ENCODE data around the gene GPSM1. TPM values are rescaled to one million over a fixed set of nuclear protein-coding genes. Genes with fewer than 3 reads are reported as not detected.

GPSM1 gene
- polyA plus RNA-seq, 1 of the 3 experiments (the other 2 are of a cell fraction) = 26.7 TPM

DNA sequence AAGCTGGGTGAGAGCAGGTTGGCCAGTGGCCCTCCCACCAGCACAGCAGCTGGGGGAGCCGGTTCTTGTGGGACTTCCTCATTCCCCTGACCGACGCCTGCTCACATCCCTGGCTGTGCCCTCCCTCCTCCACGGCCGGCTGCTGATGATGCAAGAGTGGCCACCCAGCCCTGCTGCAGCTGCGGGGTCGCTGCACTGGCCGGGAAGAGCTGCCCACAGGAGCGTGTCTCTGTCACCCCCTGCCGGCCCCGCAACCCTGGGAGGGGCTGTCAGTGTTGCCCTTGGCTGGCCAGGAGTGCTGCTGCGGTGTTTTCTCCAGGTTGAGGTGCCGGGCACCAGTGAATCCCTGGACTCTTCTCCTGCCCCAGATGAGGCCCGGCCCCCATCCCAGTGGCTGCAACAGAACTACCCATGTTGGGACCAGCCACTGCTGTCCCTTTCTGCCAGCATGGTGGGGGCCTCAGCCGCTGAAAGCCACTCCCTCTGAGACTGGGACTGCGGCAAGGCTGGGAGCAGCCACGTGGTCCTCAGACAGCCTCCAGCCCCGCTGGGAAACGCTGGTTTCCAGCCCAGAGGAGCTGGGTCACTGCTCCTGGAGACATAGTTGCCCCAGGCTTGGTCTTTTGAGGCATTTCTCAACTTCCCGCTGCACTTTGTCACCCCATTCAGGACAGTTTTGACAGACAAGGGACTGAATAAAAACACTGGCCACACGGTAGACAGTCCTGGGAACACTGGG, 45.4 kb downstream of the GPSM1 start (continued):
- TF ChIP-seq, protein P1, sequence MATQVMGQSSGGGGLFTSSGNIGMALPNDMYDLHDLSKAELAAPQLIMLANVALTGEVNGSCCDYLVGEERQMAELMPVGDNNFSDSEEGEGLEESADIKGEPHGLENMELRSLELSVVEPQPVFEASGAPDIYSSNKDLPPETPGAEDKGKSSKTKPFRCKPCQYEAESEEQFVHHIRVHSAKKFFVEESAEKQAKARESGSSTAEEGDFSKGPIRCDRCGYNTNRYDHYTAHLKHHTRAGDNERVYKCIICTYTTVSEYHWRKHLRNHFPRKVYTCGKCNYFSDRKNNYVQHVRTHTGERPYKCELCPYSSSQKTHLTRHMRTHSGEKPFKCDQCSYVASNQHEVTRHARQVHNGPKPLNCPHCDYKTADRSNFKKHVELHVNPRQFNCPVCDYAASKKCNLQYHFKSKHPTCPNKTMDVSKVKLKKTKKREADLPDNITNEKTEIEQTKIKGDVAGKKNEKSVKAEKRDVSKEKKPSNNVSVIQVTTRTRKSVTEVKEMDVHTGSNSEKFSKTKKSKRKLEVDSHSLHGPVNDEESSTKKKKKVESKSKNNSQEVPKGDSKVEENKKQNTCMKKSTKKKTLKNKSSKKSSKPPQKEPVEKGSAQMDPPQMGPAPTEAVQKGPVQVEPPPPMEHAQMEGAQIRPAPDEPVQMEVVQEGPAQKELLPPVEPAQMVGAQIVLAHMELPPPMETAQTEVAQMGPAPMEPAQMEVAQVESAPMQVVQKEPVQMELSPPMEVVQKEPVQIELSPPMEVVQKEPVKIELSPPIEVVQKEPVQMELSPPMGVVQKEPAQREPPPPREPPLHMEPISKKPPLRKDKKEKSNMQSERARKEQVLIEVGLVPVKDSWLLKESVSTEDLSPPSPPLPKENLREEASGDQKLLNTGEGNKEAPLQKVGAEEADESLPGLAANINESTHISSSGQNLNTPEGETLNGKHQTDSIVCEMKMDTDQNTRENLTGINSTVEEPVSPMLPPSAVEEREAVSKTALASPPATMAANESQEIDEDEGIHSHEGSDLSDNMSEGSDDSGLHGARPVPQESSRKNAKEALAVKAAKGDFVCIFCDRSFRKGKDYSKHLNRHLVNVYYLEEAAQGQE (IDR thresholded peaks at IDR 0.05; ENCODE audit: low read depth, low read length) = no peak
- no peak for TF ChIP-seq EZH2phosphoT487 (IDR thresholded peaks at IDR 0.05; ENCODE audit: borderline replicate concordance, low read depth)
- no peak for TF ChIP-seq NFIC (IDR thresholded peaks at IDR 0.05; ENCODE audit: borderline replicate concordance)
- TF ChIP-seq, protein P2, sequence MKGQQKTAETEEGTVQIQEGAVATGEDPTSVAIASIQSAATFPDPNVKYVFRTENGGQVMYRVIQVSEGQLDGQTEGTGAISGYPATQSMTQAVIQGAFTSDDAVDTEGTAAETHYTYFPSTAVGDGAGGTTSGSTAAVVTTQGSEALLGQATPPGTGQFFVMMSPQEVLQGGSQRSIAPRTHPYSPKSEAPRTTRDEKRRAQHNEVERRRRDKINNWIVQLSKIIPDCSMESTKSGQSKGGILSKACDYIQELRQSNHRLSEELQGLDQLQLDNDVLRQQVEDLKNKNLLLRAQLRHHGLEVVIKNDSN (IDR thresholded peaks at IDR 0.05; ENCODE audit: borderline replicate concordance, low read depth) = 0 out of 2 replicates have a peak, but pooled peaks have one; percentile 21
- no peak for TF ChIP-seq TAF1 (IDR thresholded peaks at IDR 0.05; ENCODE audit: borderline replicate concordance, low read depth, low read length)
- no peak for TF ChIP-seq CHD2 (IDR thresholded peaks at IDR 0.05; ENCODE audit: low read length, partially characterized antibody)

DNA sequence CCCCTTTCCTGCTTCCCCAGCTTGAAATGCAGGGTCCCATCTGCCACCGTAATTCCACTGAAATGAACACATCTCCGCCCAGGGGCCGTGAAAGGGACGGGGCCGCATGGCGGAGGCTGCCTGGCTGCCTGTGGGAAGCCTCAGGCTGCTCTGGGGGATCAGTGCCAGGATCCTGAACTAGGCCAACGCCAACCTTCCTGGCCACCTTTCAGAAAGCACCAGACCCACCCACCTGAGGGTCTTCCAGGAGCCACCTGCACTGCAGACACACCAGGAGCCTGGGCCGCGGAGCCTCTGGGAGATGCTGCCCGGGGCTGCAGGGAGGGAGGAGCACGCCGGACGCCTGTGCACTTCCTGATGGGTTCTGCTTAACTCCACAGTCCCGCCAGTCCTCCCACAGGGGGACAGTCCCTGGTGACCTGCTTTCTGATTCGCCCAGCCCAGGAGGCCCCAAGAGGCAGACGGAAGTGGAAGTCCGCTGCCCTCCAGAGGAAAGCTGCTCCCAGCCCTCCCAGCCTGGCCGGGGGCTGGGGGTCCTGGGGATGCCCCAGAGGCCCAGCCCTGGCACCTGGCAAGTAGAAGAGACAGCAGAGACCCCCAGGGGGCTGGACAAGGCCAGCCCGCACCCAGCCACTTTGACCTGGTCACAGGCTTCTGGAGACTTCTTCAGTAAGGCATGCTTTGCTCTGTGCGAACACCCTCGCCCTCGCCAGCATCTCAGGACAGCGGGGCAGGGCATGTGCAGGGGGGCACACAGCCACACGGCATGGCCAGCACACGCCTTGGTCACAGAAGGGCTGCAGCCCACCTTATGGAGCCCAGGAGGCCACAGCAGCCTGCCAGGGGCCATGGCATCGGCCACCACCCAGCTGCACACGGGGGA, 46.2 kb downstream of the GPSM1 start, which contains the start of gene CARD9:
Gene CARD9, minus strand, starts transcription at position 370 of the 883 bp plus-strand sequence. CDS start 1,591 bp downstream, outside the sequence.
- Histone ChIP-seq H3K36me3 (replicated peaks in 1 of 2; ENCODE audit: control insufficient read depth in 1 of 2, insufficient read depth in 2 of 2, low read length in 1 of 2) (peaks cover 0 to 24% of the 10 kb centered on the region in 2 experiments), H3K4me2 (no peak within 1 kb of the TSS), H3K4me1 (ENCODE audit: control insufficient read depth in 1 of 2, insufficient read depth in 2 of 2, low read depth in 1 of 2, low read length in 1 of 2) (peaks cover 0 to 43% of the 10 kb centered on the region in 2 experiments; a peak in 1 of 4 replicates), H3F3A (replicated peaks; ENCODE audit: insufficient read depth) (no peaks in the 10 kb centered on the region), H3K9ac (no peak within 1 kb of the TSS), H3K27ac (ENCODE audit: low read depth in 2 of 2, low read length in 1 of 2) (peak within 1 kb of the TSS in 1 of 2 experiments; percentile 90; a peak in 2 of 4 replicates), H3K27me3 (ENCODE audit: insufficient read depth) (no peaks in the 10 kb centered on the region), H3K4me3 (ENCODE audit: low read depth in 2 of 2, low read length in 1 of 2) (peak within 1 kb of the TSS in 1 of 2 experiments; percentile 21; a peak in 1 of 4 replicates), H4K20me1 (ENCODE audit: insufficient read depth) (no peaks in the 10 kb centered on the region), H3K9me3 (no peaks in the 10 kb centered on the region), H2AFZ (ENCODE audit: low read depth) (no peak within 1 kb of the TSS), H3K9me2 (no peaks in the 10 kb centered on the region), H3K79me2 (ENCODE audit: insufficient read depth) (no peaks in the 10 kb centered on the region)
- peak; percentile 83 for DNase-seq
- WGBS (ENCODE audit: low lambda C conversion rate) = 70% methylated on average over 18 of the region's 27 CpGs
- ChIA-PET POLR2A (interaction anchor here (0.5 to 3.7 kb wide), 7 partner anchors 8 to 264 kb away, joined by 3 to 36 read pairs (median 5); partner anchors contain the start of gene DNLZ), CTCF (interaction anchor here (0.6 to 5.5 kb wide), 18 partner anchors 10 to 251 kb away, joined by 3 to 65 read pairs (median 4); partner anchors contain the start of genes DNLZ, GPSM1 and SNAPC4)
- TF ChIP-seq TAF1 (IDR thresholded peaks at IDR 0.05; ENCODE audit: borderline replicate concordance, low read depth, low read length) (no peak), CHD2 (IDR thresholded peaks at IDR 0.05; ENCODE audit: low read length, partially characterized antibody) (no peak), ELF1 (IDR thresholded peaks at IDR 0.05) (no peak), TEAD4 (IDR thresholded peaks at IDR 0.05; ENCODE audit: borderline replicate concordance, insufficient read depth) (no peak), NFIC (IDR thresholded peaks at IDR 0.05; ENCODE audit: borderline replicate concordance) (no peak), FOXJ3 (CRISPR knock-in tag; IDR thresholded peaks at IDR 0.05) (no peak), SIN3A (IDR thresholded peaks at IDR 0.05; ENCODE audit: borderline replicate concordance, low read depth, low read length) (no peak)
- TF ChIP-seq, protein P3, sequence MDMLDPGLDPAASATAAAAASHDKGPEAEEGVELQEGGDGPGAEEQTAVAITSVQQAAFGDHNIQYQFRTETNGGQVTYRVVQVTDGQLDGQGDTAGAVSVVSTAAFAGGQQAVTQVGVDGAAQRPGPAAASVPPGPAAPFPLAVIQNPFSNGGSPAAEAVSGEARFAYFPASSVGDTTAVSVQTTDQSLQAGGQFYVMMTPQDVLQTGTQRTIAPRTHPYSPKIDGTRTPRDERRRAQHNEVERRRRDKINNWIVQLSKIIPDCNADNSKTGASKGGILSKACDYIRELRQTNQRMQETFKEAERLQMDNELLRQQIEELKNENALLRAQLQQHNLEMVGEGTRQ (IDR thresholded peaks at IDR 0.05; ENCODE audit: borderline replicate concordance, low read depth, low read length) = no peak
- TF ChIP-seq, protein P4, sequence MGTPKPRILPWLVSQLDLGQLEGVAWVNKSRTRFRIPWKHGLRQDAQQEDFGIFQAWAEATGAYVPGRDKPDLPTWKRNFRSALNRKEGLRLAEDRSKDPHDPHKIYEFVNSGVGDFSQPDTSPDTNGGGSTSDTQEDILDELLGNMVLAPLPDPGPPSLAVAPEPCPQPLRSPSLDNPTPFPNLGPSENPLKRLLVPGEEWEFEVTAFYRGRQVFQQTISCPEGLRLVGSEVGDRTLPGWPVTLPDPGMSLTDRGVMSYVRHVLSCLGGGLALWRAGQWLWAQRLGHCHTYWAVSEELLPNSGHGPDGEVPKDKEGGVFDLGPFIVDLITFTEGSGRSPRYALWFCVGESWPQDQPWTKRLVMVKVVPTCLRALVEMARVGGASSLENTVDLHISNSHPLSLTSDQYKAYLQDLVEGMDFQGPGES (IDR thresholded peaks at IDR 0.05; ENCODE audit: low read depth, low read length) = no peak
- TF ChIP-seq, protein P2 (IDR thresholded peaks at IDR 0.05; ENCODE audit: borderline replicate concordance, low read depth) = no peak
- TF ChIP-seq, protein P5, sequence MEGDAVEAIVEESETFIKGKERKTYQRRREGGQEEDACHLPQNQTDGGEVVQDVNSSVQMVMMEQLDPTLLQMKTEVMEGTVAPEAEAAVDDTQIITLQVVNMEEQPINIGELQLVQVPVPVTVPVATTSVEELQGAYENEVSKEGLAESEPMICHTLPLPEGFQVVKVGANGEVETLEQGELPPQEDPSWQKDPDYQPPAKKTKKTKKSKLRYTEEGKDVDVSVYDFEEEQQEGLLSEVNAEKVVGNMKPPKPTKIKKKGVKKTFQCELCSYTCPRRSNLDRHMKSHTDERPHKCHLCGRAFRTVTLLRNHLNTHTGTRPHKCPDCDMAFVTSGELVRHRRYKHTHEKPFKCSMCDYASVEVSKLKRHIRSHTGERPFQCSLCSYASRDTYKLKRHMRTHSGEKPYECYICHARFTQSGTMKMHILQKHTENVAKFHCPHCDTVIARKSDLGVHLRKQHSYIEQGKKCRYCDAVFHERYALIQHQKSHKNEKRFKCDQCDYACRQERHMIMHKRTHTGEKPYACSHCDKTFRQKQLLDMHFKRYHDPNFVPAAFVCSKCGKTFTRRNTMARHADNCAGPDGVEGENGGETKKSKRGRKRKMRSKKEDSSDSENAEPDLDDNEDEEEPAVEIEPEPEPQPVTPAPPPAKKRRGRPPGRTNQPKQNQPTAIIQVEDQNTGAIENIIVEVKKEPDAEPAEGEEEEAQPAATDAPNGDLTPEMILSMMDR (IDR thresholded peaks at IDR 0.05) = no peak
- TF ChIP-seq, protein P6, sequence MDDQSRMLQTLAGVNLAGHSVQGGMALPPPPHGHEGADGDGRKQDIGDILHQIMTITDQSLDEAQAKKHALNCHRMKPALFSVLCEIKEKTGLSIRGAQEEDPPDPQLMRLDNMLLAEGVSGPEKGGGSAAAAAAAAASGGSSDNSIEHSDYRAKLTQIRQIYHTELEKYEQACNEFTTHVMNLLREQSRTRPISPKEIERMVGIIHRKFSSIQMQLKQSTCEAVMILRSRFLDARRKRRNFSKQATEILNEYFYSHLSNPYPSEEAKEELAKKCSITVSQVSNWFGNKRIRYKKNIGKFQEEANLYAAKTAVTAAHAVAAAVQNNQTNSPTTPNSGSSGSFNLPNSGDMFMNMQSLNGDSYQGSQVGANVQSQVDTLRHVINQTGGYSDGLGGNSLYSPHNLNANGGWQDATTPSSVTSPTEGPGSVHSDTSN (IDR thresholded peaks at IDR 0.05) = no peak

Data from SK-N-SH (cell line).